ENCODE data around the gene CLEC4E. TPM values are rescaled to one million over a fixed set of nuclear protein-coding genes. Genes with fewer than 3 reads are reported as not detected.

Gene CLEC4E
- total RNA-seq, 1 experiment from 2014 or later: not detected

GRCh38 chr12:8532045-8532444 lies 8.7 kb downstream of the CLEC4E start (continued):
- TF ChIP-seq TCF7L2 (IDR thresholded peaks at IDR 0.05; ENCODE audit: borderline replicate concordance, extremely low read depth, insufficient read depth, insufficient read length): no peak
- TF ChIP-seq REST (IDR thresholded peaks at IDR 0.05; ENCODE audit: low read depth): no peak
- no peak for TF ChIP-seq EZH2 (IDR thresholded peaks at IDR 0.05)
- no peak for TF ChIP-seq ZFX (IDR thresholded peaks at IDR 0.05)
- no peak for TF ChIP-seq POLR2AphosphoS5 (IDR thresholded peaks at IDR 0.05; ENCODE audit: low read depth, low read length)

GRCh38 chr12:8527250-8528130 lies 13.2 kb downstream of the CLEC4E start:
- ChIA-PET POLR2A (no interaction called here), RAD21 (ENCODE audit: low non-redundant PET in 1 of 2, low total read pairs in 2 of 2, uncharacterized antibody in 2 of 2, unreplicated experiment in 2 of 2) (no interaction called here), CTCF (interaction anchor here (1.0 kb wide), 1 partner anchor 17 kb away, joined by 4 read pairs; no protein-coding TSS in a partner anchor)
- Histone ChIP-seq H3K9me3 (ENCODE audit: control insufficient read depth in 1 of 2, insufficient read depth in 1 of 2, low read depth in 1 of 2, low read length in 2 of 2) (no peaks in the 10 kb centered on the region), H3K4me1 (ENCODE audit: control insufficient read depth in 1 of 2, insufficient read depth in 2 of 2, low read length in 2 of 2) (no peaks in the 10 kb centered on the region), H3K4me2 (ENCODE audit: low read length) (no peak overlapping the region), H3K9ac (ENCODE audit: low read length) (no peak overlapping the region), H4K20me1 (ENCODE audit: insufficient read depth) (no peaks in the 10 kb centered on the region), H3K79me2 (ENCODE audit: insufficient read depth, low read length) (no peaks in the 10 kb centered on the region), H3K9me2 (ENCODE audit: insufficient read depth) (no peaks in the 10 kb centered on the region), H3K27me3 (ENCODE audit: insufficient read depth, low read length) (peaks cover 38% of the 10 kb centered on the region), H2AFZ (ENCODE audit: low read depth, low read length, poor library complexity, severe bottlenecking) (no peak overlapping the region), H3K27ac (ENCODE audit: low read depth, low read length) (no peak overlapping the region), H3K4me3 (replicated peaks in 1 of 2; ENCODE audit: low read depth in 1 of 2, low read length in 2 of 2) (no peak overlapping the region), H3K36me3 (ENCODE audit: control insufficient read depth in 1 of 2, insufficient read depth in 2 of 2, low read length in 2 of 2) (no peaks in the 10 kb centered on the region)
- no TSS peak for BruUV-seq (replicated peaks)
- intact Hi-C loops (cut with micrococcal nuclease): no loop called here
- no peak for DNase-seq (ENCODE audit: low read depth, low spot score)
- ATAC-seq: no peak
- TF ChIP-seq CTCF (IDR thresholded peaks at IDR 0.05 in 2 of 3, conservative IDR thresholded peaks at IDR 0.05 in 1 of 3; ENCODE audit: borderline replicate concordance in 1 of 3, insufficient read depth in 1 of 3, low read depth in 2 of 3, low read length in 2 of 3): no peak
- no peak for TF ChIP-seq REST (IDR thresholded peaks at IDR 0.05; ENCODE audit: low read depth)
- no peak for TF ChIP-seq ZBTB33 (IDR thresholded peaks at IDR 0.05; ENCODE audit: extremely low read depth, insufficient replicate concordance, low read length)
- TF ChIP-seq ZFX (IDR thresholded peaks at IDR 0.05): no peak
- no peak for TF ChIP-seq JUND (IDR thresholded peaks at IDR 0.05)
- no peak for TF ChIP-seq SP1 (IDR thresholded peaks at IDR 0.05; ENCODE audit: low read depth)
- no peak for TF ChIP-seq TCF7L2 (IDR thresholded peaks at IDR 0.05; ENCODE audit: borderline replicate concordance, extremely low read depth, insufficient read depth, insufficient read length)

Measured in HCT116 (cell line).